ENCODE data around the gene PPP1R10. TPM values are rescaled to one million over a fixed set of nuclear protein-coding genes. Genes with fewer than 3 reads are reported as not detected.

The PPP1R10 gene
- total and polyA plus RNA-seq, 2 of the 13 experiments (the other 11 are each of a cell fraction or from before 2014, with no cell fraction given): 26.3 to 38.4 TPM

DNA sequence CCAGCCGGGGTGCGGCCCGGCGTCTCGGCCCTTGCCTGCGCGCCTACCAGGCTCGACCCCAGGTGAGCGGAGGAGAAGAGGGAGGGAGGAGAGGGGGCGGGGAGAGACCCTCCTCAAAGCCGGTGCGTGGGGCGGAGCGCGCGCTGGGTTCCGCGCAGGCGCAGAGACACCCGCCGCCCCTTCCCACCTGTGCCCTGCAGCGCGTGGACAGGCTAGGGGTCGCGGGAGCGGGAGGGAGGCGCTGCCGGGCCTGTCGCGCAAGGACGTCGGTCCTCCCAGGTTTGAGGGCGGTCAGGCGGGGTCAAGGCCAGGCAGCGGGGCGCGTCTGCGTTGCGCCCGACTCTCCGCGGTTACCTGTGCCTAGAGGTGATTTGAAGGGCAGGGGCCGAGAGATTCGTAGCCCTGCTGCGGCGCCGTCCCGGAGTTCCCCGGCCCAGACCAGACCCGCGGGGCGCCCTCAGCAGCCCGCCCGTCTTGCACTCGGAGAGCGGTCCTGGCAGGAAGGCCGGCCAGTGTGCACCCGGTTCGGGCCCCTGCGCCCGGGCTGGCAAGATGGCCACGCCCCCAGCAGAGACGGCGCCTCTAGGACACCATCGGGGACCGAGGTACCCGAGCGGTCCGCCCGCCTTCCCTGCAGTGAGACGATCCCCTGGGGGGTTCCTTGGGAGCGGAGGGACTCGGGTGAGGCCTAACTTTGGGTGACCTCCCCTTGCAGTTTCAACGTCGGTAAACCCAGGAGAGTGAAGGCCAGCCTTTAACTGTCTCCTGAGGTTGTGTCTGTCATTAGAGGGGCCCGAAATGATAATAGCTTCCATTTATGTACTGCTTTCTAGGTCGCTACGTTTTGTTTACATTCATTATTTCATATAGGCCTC lies 30.4 kb upstream of the PPP1R10 start (continued):
- TF ChIP-seq SOX6 (IDR thresholded peaks at IDR 0.05) (no peak), SOX6 (CRISPR knock-in tag; IDR thresholded peaks at IDR 0.05) (peak; percentile 92), TCF7L2 (IDR thresholded peaks at IDR 0.05; ENCODE audit: low read depth, low read length) (no peak), KDM5B (CRISPR knock-in tag; IDR thresholded peaks at IDR 0.05; ENCODE audit: borderline replicate concordance) (peak; percentile 98), RERE (CRISPR knock-in tag; IDR thresholded peaks at IDR 0.05; ENCODE audit: low read depth) (no peak), FOXJ3 (CRISPR knock-in tag; IDR thresholded peaks at IDR 0.05; ENCODE audit: borderline replicate concordance) (peak; percentile 60; the same call in 1 of the 2 replicates), CERS6 (CRISPR knock-in tag; IDR thresholded peaks at IDR 0.05) (no peak), POLR2G (IDR thresholded peaks at IDR 0.05; ENCODE audit: low read depth, low read length) (peak; percentile 89), ZNF10 (CRISPR knock-in tag; IDR thresholded peaks at IDR 0.05; ENCODE audit: borderline replicate concordance, low read depth) (no peak), THAP7 (CRISPR knock-in tag; IDR thresholded peaks at IDR 0.05) (peak; percentile 84; the same call in 1 of the 2 replicates), KDM6A (CRISPR knock-in tag; IDR thresholded peaks at IDR 0.05; ENCODE audit: low read depth) (no peak), DBP (CRISPR knock-in tag; IDR thresholded peaks at IDR 0.05; ENCODE audit: not compliant biosample characterization) (peak; percentile 84), ZNF589 (CRISPR knock-in tag; conservative IDR thresholded peaks at IDR 0.05) (0 out of 2 replicates have a peak, but pooled peaks have one; percentile 70), AGO1 (IDR thresholded peaks at IDR 0.05; ENCODE audit: low read depth, low read length, poor library complexity, severe bottlenecking) (peak; percentile 91), KAT8 (CRISPR knock-in tag; IDR thresholded peaks at IDR 0.05) (peak; percentile 76; the same call in 1 of the 2 replicates), ZNF337 (CRISPR knock-in tag; IDR thresholded peaks at IDR 0.05; ENCODE audit: borderline replicate concordance, low read depth) (peak; percentile 98; the same call in 1 of the 2 replicates), FIP1L1 (IDR thresholded peaks at IDR 0.05; ENCODE audit: borderline replicate concordance, insufficient read depth, low read depth, low read length) (0 out of 2 replicates have a peak, but pooled peaks have one; percentile 0)
- TF ChIP-seq, protein P1, sequence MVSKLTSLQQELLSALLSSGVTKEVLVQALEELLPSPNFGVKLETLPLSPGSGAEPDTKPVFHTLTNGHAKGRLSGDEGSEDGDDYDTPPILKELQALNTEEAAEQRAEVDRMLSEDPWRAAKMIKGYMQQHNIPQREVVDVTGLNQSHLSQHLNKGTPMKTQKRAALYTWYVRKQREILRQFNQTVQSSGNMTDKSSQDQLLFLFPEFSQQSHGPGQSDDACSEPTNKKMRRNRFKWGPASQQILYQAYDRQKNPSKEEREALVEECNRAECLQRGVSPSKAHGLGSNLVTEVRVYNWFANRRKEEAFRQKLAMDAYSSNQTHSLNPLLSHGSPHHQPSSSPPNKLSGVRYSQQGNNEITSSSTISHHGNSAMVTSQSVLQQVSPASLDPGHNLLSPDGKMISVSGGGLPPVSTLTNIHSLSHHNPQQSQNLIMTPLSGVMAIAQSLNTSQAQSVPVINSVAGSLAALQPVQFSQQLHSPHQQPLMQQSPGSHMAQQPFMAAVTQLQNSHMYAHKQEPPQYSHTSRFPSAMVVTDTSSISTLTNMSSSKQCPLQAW (CRISPR knock-in tag; IDR thresholded peaks at IDR 0.05): peak; percentile 89
